Epithelial cell of alveolus of lung (primary cell): ENCODE data around the gene NPBWR2. TPM values are rescaled to one million over a fixed set of nuclear protein-coding genes. Genes with fewer than 3 reads are reported as not detected.

Source experiments
- total RNA-seq: library from RNA; depleted of rRNA; stranded (reverse); fragments of >200 nt; gene quantifications from 2 replicates; pipeline ENCODE4 v1.2.1, GENCODE V29; 2015

NPBWR2 gene
- not detected in 2 replicates for total RNA-seq

GRCh38 chr20:64106981-64107735, at the start of gene NPBWR2:
TSS of gene NPBWR2 (minus strand) at chr20:64107565. CDS start at chr20:64106831, 734 bp downstream.

DNA sequence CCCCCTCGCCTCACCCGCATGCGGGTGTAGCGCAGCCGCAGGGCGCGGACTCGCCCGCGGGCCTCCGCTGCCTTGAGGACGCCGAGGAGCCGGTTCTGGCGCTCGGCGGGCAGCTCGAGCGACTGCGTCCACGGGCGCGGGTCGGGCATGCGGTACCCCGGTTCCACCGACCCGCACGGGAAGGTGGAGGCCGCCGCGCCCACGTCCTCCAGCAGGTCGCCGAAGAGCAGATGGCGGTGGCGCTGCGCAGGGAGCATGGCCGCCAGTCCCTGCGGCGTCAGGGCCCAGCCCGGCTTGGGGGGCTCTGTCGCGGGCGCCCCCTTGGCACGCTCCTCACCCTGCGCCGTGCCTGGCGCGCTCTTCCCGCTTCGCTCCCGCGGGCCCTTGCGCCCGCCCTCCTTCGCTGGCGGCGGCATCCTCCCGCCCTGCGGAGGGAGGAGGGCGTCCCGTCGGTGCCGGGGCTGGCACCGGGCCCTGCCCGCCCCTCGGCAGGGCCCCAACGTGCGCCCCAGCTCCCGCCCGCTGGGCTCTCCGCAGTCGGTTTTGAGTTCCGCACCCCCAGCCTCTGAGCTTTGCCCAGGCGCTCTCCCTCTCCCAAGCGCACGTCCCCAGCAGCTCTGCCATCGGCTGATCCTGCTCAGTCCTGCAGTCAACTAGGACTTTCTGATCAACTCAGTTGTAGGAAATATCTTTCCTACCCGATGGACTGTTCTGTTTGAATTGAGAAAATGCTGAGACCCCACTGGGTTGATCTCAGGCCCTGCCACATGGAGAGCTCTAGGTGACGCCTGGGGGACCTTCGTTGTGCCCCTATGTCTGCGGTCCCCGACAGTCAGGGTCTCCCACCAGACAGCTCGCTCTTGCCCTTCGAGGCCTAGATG, 23.3 kb downstream of the NPBWR2 start, which contains the start of gene LKAAEAR1:
Gene LKAAEAR1, minus strand, starts transcription at position 595 of the 881 bp plus-strand sequence. Its CDS starts 179 bp downstream, at position 416.

GRCh38 chr20:64080013-64080812, 27.2 kb downstream of the NPBWR2 start, which contains the start of gene OPRL1:
TSS of gene OPRL1 (plus strand) at chr20:64080082. CDS start at chr20:64092721, 12,639 bp downstream.

GRCh38 chr20:64079273-64080012, 27.9 kb downstream of the NPBWR2 start, which contains the start of gene RGS19:
TSS of gene RGS19 (minus strand) at chr20:64079518. CDS start at chr20:64076886, 2,632 bp downstream.

DNA sequence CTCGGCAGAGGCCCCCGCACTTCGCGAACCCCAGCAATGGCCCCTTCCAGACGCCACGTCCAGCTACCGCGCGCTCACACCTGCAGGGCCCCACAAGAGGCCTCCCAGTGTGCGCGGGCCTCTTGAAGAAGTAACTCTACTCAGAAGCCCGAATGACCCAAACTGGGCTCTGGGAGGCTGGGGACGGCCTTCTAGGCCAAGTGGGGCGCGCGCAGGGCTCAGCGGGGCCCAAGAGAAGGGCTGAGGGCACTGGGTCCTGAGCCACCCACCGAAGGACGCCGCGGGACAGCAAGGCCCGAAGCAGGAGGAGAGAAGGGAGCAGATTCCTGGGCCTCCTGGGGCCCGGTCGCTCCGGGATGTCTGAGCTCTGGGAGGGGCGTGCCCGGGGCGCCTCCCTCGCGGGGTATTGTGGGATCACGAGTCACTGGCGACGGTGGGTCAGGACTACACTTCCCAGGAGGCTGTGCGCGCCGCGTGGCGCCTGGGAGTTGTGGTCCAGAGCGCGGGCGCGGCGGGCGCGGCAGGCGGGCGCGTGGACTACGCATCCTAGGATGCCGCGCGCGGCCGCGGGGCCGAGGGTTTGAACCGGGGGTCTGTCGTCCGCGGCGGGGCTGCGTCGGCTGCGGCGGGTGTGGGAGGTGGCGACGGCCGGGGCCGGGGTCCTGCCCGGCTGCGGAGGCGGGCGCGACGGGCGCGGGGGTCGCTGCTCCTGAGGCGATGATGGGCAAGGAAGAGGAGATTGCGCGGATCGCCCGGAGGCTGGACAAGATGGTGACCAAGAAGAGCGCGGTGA, 44.6 kb downstream of the NPBWR2 start, which contains the start of gene TCEA2:
Gene TCEA2, plus strand, starts transcription at position 603 of the 793 bp plus-strand sequence. Its CDS starts 115 bp downstream, at position 718.

Other genes with a start within 250 kb of the NPBWR2 start
- gene ABHD16B, start 246.1 kb downstream of the NPBWR2 start, total RNA-seq, result not detected in 2 replicates
- gene TPD52L2, start 242.3 kb downstream of the NPBWR2 start, total RNA-seq, result 83.8 and 132 TPM in 2 replicates
- 40.2 and 42.1 TPM in 2 replicates for gene DNAJC5, start 212.4 kb downstream of the NPBWR2 start, total RNA-seq
- gene UCKL1, start 151.1 kb downstream of the NPBWR2 start, total RNA-seq, result 18.7 and 23.4 TPM in 2 replicates
- 6.3 and 10.7 TPM in 2 replicates for gene ZNF512B, start 137.6 kb downstream of the NPBWR2 start, total RNA-seq
- gene SAMD10, start 127.9 kb downstream of the NPBWR2 start, total RNA-seq, result 1.3 and 4.0 TPM in 2 replicates
- 39.2 and 55.0 TPM in 2 replicates for gene PRPF6, start 126.4 kb downstream of the NPBWR2 start, total RNA-seq
- 0.13 and 2.0 TPM in 2 replicates for gene C20orf204, start 71.4 kb downstream of the NPBWR2 start, total RNA-seq
- 0.13 and 2.4 TPM in 2 replicates for gene SOX18, start 57.9 kb downstream of the NPBWR2 start, total RNA-seq
- gene TCEA2, start 44.4 kb downstream of the NPBWR2 start, total RNA-seq, result 20.3 and 28.1 TPM in 2 replicates
- 9.5 and 14.1 TPM in 2 replicates for gene RGS19, start 28.0 kb downstream of the NPBWR2 start, total RNA-seq
- 1.2 and 1.4 TPM in 2 replicates for gene OPRL1, start 27.5 kb downstream of the NPBWR2 start, total RNA-seq
- not detected in 2 replicates for gene LKAAEAR1, start 23.2 kb downstream of the NPBWR2 start, total RNA-seq
- not detected in 2 replicates for gene MYT1, start 56.9 kb upstream of the NPBWR2 start, total RNA-seq
- gene PCMTD2, start 148.2 kb upstream of the NPBWR2 start, total RNA-seq, result 25.6 and 63.4 TPM in 2 replicates